Panc1 (cell line): ENCODE measurements around the gene GC. TPM values are rescaled to one million over a fixed set of nuclear protein-coding genes. Genes with fewer than 3 reads are reported as not detected.

Experiments
- ATAC-seq: fragments of 200-7000 bp; cut with Tn5 transposase; 2 replicates; pipeline ENCODE4 v1.9.1; 2020; ENCODE audit warnings: mild to moderate bottlenecking, moderate library complexity
- BruUV-seq: library from RNA; stranded (reverse); fragments of 400-500 nt; replicated peaks from 2 replicates; lab custom pipeline; 2021; lab: Mats Ljungman, UMichigan
- CTCF ChIA-PET: fragments of 300-600 bp; sonication (Branson Sonifier 250); formaldehyde crosslinking; loops from one replicate; lab custom pipeline; 2022; ENCODE audit warnings: antibody characterized with exemption; lab: Charles Lee
- POLR2A ChIA-PET: fragments of 300-600 bp; sonication (Branson Sonifier 250); formaldehyde crosslinking; loops from one replicate; lab custom pipeline; 2022; ENCODE audit warnings: antibody characterized with exemption; lab: Charles Lee
- DNase-seq: peaks from one replicate; pipeline ENCODE4 v3.0.0-alpha.2; 2010; ENCODE audit warnings: low read depth, low spot score
- H3K27ac ChIP-seq: 2 replicates; pipeline ENCODE4 v1.5.1; 2011; ENCODE audit warnings: mild to moderate bottlenecking, low read length, inconsistent platforms
- H3K27me3 ChIP-seq: fragments of 200-500 bp; sonication (Bioruptor generic); 2 replicates; pipeline ENCODE4 v1.6.0; 2014; ENCODE audit warnings: low read length, inconsistent platforms; ENCODE audit not compliant: control insufficient read depth, insufficient read depth
- H3K36me3 ChIP-seq: fragments of 200-500 bp; sonication (Bioruptor generic); 2 replicates; pipeline ENCODE4 v1.5.1; 2014; ENCODE audit warnings: inconsistent platforms, mild to moderate bottlenecking, low read length, moderate library complexity; ENCODE audit not compliant: control insufficient read depth, insufficient read depth
- H3K4me1 ChIP-seq: 2 replicates; pipeline ENCODE4 v1.5.1; 2011; ENCODE audit warnings: inconsistent platforms, mild to moderate bottlenecking, low read length, moderate library complexity; ENCODE audit not compliant: control insufficient read depth, insufficient read depth
- H3K4me3 ChIP-seq, 2 experiments: 2 replicates each; pipeline ENCODE4 v1.5.1; 2011 to 2012; ENCODE audit warnings: low read depth in 2 of 2, low read length in 2 of 2, mild to moderate bottlenecking in 2 of 2, inconsistent platforms in 1 of 2, moderate library complexity in 1 of 2
- H3K9me3 ChIP-seq: fragments of 200-500 bp; sonication (Bioruptor generic); 2 replicates; pipeline ENCODE4 v1.5.1; 2014; ENCODE audit warnings: low read depth, mild to moderate bottlenecking, inconsistent platforms, low read length, moderate library complexity; ENCODE audit not compliant: control insufficient read depth, insufficient read depth
- POLR2AphosphoS5 ChIP-seq: IDR thresholded peaks from 2 replicates; pipeline ENCODE4 v1.6.1; 2012; ENCODE audit warnings: mild to moderate bottlenecking, low read depth, low read length, moderate library complexity
- REST ChIP-seq, 2 experiments: IDR thresholded peaks; 2 replicates each; pipeline ENCODE4 v1.6.1; 2011 to 2012; ENCODE audit warnings: low read depth in 2 of 2, control low read depth in 1 of 2, low read length in 1 of 2, mild to moderate bottlenecking in 1 of 2, moderate library complexity in 1 of 2; ENCODE audit not compliant: insufficient read depth in 1 of 2
- SIN3A ChIP-seq: IDR thresholded peaks from 2 replicates; pipeline ENCODE4 v1.6.1; 2012; ENCODE audit warnings: low read depth, mild to moderate bottlenecking, low read length, moderate library complexity, borderline replicate concordance; ENCODE audit not compliant: insufficient read depth
- TCF7L2 ChIP-seq: IDR thresholded peaks from 2 replicates; pipeline ENCODE4 v1.6.1; 2011; ENCODE audit warnings: mild to moderate bottlenecking, low read depth, low read length, inconsistent platforms
- in situ Hi-C: cut with HindIII; loops from 2 replicates; pipeline ENCODE4 v1.10.0; 2016; ENCODE audit warnings: low sequenced_read_pairs, low pct_unique_long_range_greater_than_20kb
- intact Hi-C: fragments of 100-400 bp; cut with micrococcal nuclease; formaldehyde crosslinking; loops from one replicate; pipeline ENCODE4 v1.10.0; 2022; ENCODE audit not compliant: unreplicated experiment
- total RNA-seq: library from RNA; stranded (reverse); gene quantifications from one replicate; pipeline ENCODE4 v1.2.1, GENCODE V29; 2021; ENCODE audit not compliant: unreplicated experiment
- TF ChIP-seq, protein P1 (sequence below): fragments of 450-650 bp; IDR thresholded peaks from 2 replicates; pipeline ENCODE4 v1.5.1; 2017; ENCODE audit warnings: mild to moderate bottlenecking

Gene GC
- total RNA-seq, 1 experiment from 2014 or later: 0.31 TPM

GRCh38 chr4:71765821-71766383, 18.0 kb downstream of the GC start:
- ATAC-seq: no peak
- no peaks in the 10 kb centered on the region for H3K36me3 ChIP-seq
- in situ Hi-C loops (no loop called here), intact Hi-C loops (no loop called here)
- ChIA-PET CTCF (no interaction called here), POLR2A (no interaction called here)
- BruUV-seq: no TSS peak
- no peaks in the 10 kb centered on the region for H3K4me1 ChIP-seq
- TF ChIP-seq SIN3A: no peak
- no peak for TF ChIP-seq POLR2AphosphoS5
- no peak for TF ChIP-seq REST (IDR thresholded peaks at IDR 0.05; ENCODE audit: insufficient read depth in 1 of 2, low read depth in 2 of 2, low read length in 1 of 2)
- TF ChIP-seq, protein P1, sequence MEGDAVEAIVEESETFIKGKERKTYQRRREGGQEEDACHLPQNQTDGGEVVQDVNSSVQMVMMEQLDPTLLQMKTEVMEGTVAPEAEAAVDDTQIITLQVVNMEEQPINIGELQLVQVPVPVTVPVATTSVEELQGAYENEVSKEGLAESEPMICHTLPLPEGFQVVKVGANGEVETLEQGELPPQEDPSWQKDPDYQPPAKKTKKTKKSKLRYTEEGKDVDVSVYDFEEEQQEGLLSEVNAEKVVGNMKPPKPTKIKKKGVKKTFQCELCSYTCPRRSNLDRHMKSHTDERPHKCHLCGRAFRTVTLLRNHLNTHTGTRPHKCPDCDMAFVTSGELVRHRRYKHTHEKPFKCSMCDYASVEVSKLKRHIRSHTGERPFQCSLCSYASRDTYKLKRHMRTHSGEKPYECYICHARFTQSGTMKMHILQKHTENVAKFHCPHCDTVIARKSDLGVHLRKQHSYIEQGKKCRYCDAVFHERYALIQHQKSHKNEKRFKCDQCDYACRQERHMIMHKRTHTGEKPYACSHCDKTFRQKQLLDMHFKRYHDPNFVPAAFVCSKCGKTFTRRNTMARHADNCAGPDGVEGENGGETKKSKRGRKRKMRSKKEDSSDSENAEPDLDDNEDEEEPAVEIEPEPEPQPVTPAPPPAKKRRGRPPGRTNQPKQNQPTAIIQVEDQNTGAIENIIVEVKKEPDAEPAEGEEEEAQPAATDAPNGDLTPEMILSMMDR: no peak
- TF ChIP-seq TCF7L2: no peak
- no peak overlapping the region for H3K4me3 ChIP-seq
- H3K27me3 ChIP-seq: no peaks in the 10 kb centered on the region
- no peak overlapping the region for H3K27ac ChIP-seq
- H3K9me3 ChIP-seq: no peaks in the 10 kb centered on the region
- DNase-seq: no peak

DNA sequence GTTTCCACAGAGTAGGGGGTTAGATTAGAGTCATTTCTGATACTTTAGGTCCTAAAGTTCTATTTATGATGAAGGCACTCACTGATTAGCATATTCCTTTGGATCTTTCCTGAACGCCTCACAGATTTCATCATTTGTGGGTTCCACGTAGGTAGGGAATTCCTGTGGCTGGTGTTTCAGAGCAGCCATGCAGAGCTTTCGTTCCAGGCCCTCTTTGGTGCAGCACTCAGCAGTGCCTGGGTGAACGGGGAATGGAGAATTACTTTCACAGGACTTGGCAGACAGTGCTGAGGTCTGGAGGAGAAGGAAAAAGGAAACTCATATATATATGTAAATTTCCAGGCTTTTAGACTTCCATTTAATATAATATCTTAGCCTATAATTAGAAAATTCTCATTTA, 18.5 kb downstream of the GC start:
- in situ Hi-C loops: no loop called here
- H3K4me1 ChIP-seq: no peaks in the 10 kb centered on the region
- ATAC-seq (no peak), DNase-seq (no peak)
- H3K27me3 ChIP-seq: no peaks in the 10 kb centered on the region
- ChIA-PET POLR2A (no interaction called here), CTCF (no interaction called here)
- intact Hi-C loops: no loop called here
- TF ChIP-seq TCF7L2: no peak
- no peak for TF ChIP-seq SIN3A
- TF ChIP-seq REST (IDR thresholded peaks at IDR 0.05; ENCODE audit: insufficient read depth in 1 of 2, low read depth in 2 of 2, low read length in 1 of 2): no peak
- no peak for TF ChIP-seq POLR2AphosphoS5
- TF ChIP-seq, protein P1: no peak
- H3K4me3 ChIP-seq: no peak overlapping the region
- BruUV-seq: no TSS peak
- no peaks in the 10 kb centered on the region for H3K36me3 ChIP-seq
- H3K9me3 ChIP-seq: no peaks in the 10 kb centered on the region
- H3K27ac ChIP-seq: no peak overlapping the region
